Sigmoid colon (tissue), 7 donors: ENCODE results near the gene ERCC6L2. TPM values are rescaled to one million over a fixed set of nuclear protein-coding genes. Genes with fewer than 3 reads are reported as not detected.

ENCODE experiments used
- DNase-seq: peaks from one replicate; pipeline ENCODE4 v3.0.0-alpha.2; 2019
- H3K27ac ChIP-seq, 4 donors: fragments of 200-600 bp; sonication (generic); one replicate each; pipeline ENCODE4 v1.5.1; 2016 to 2019; ENCODE audit warnings: mild to moderate bottlenecking in 1 of 4
- H3K27me3 ChIP-seq, 3 donors: fragments of 200-600 bp; sonication (generic); one replicate each; pipeline ENCODE4 v1.5.1; 2019; ENCODE audit warnings: mild to moderate bottlenecking in 1 of 3
- H3K36me3 ChIP-seq, 4 donors: fragments of 200-600 bp; sonication (generic); one replicate each; pipeline ENCODE4 v1.5.1; 2016 to 2019
- H3K4me1 ChIP-seq, 4 donors: fragments of 200-600 bp; sonication (generic); one replicate each; pipeline ENCODE4 v1.5.1; 2017 to 2019
- H3K4me3 ChIP-seq, 4 donors: fragments of 200-600 bp; sonication (generic); one replicate each; pipeline ENCODE4 v1.5.1; 2017 to 2019; ENCODE audit warnings: mild to moderate bottlenecking in 2 of 4, moderate library complexity in 1 of 4
- H3K9me3 ChIP-seq, 4 donors: fragments of 200-600 bp in 3 of 4; sonication (generic) in 3 of 4; one replicate each; pipeline versions ENCODE4 v1.5.1 to v1.6.1; 2013 to 2019
- CTCF ChIP-seq, 4 experiments: fragments of 450-650 bp in 3 of 4; fragments of 200-600 bp in 1 of 4; IDR thresholded peaks; one replicate each; pipeline ENCODE4 v1.5.1; 2016 to 2019; ENCODE audit warnings: antibody characterized with exemption in 4 of 4, mild to moderate bottlenecking in 3 of 4, moderate library complexity in 2 of 4
- EP300 ChIP-seq, 4 donors: sonication (generic); formaldehyde crosslinking; IDR thresholded peaks; one replicate each; pipeline ENCODE4 v1.6.1; 2017; ENCODE audit warnings: antibody characterized with exemption in 4 of 4
- POLR2A ChIP-seq, 2 donors: fragments of 450-650 bp; IDR thresholded peaks; one replicate each; pipeline ENCODE4 v1.6.1; 2016; ENCODE audit warnings: antibody characterized with exemption in 2 of 2, mild to moderate bottlenecking in 2 of 2, moderate library complexity in 2 of 2
- POLR2AphosphoS5 ChIP-seq, 4 donors: sonication (generic); formaldehyde crosslinking; IDR thresholded peaks; one replicate each; pipeline ENCODE4 v1.6.1; 2017; ENCODE audit warnings: antibody characterized with exemption in 4 of 4
- WGBS, 2 donors: extraction: QIAGEN DNeasy Blood & Tissue Kit; methylation state at CpG; one replicate each; pipeline ENCODE4 v1.1.7; 2013; 5-methylcytosine and 5-hydroxymethylcytosine counted together
- intact Hi-C: fragments of 100-400 bp; cut with DNase I; formaldehyde crosslinking; loops from one replicate; pipeline ENCODE4 v1.15.1; 2023
- polyA plus RNA-seq, 3 donors: library from polyadenylated mRNA; stranded (reverse); fragments of 200-250 nt; gene quantifications; one replicate each; pipeline ENCODE4 v1.2.3, GENCODE V29; 2013
- total RNA-seq, 4 donors: library from RNA; depleted of rRNA; stranded (reverse); fragments of >200 nt; gene quantifications; one replicate each; pipeline ENCODE4 v1.1.0, GENCODE V29; 2016
- donor health status: healthy with polysubstance abuse.
- donor health status: Bipolar disorder and iron deficiency.
- donor health status: healthy.

Gene ERCC6L2
- total and polyA plus RNA-seq, 7 donors = 4.2 to 130 (median 69.2) TPM

- Histone ChIP-seq H3K9me3 (no peaks in the 10 kb centered on the region), H3K36me3 (no peaks in the 10 kb centered on the region), H3K27ac (peak overlapping the region in 3 of 4 donors; percentile 48 to 49 (median 49)), H3K27me3 (no peaks in the 10 kb centered on the region), H3K4me3 (no peak overlapping the region), H3K4me1 (peaks cover 0 to 23% (median 4%) of the 10 kb centered on the region in 4 donors)
- no peak for TF ChIP-seq POLR2A (IDR thresholded peaks at IDR 0.05)
- TF ChIP-seq POLR2AphosphoS5 (IDR thresholded peaks at IDR 0.05) = peak in 3 of 4 donors; percentile 57 to 81 (median 80)
- TF ChIP-seq EP300 (IDR thresholded peaks at IDR 0.05) = peak in 2 of 4 donors; percentile 47 to 73
- no peak for TF ChIP-seq CTCF (IDR thresholded peaks at IDR 0.05)
- DNase-seq = no peak
- intact Hi-C loops = no loop called here
These were observed 26.7 kb upstream of the ERCC6L2 start for GRCh38 chr9:95848764-95849163.

GRCh38 chr9:95852059-95853032, 23.1 kb upstream of the ERCC6L2 start:
- H3K4me3 ChIP-seq = no peak overlapping the region
- TF ChIP-seq EP300 (IDR thresholded peaks at IDR 0.05) (no peak), CTCF (IDR thresholded peaks at IDR 0.05) (no peak), POLR2AphosphoS5 (IDR thresholded peaks at IDR 0.05) (no peak), POLR2A (IDR thresholded peaks at IDR 0.05) (no peak)
- intact Hi-C loops = no loop called here
- no peaks in the 10 kb centered on the region for H3K36me3 ChIP-seq
- WGBS, 2 donors = 66 to 78% methylated on average over 7 of the region's 7 CpGs
- H3K27me3 ChIP-seq = no peaks in the 10 kb centered on the region
- no peak for DNase-seq
- peaks cover 0 to 36% (median 10%) of the 10 kb centered on the region in 4 donors for H3K4me1 ChIP-seq
- H3K27ac ChIP-seq = peak overlapping the region in 2 of 4 donors; percentile 3 to 28
- no peaks in the 10 kb centered on the region for H3K9me3 ChIP-seq

GRCh38 chr9:95854386-95855020, 21.0 kb upstream of the ERCC6L2 start:
- no peaks in the 10 kb centered on the region for H3K27me3 ChIP-seq
- intact Hi-C loops = no loop called here
- H3K9me3 ChIP-seq = no peaks in the 10 kb centered on the region
- TF ChIP-seq EP300 (IDR thresholded peaks at IDR 0.05) (no peak), CTCF (IDR thresholded peaks at IDR 0.05) (no peak), POLR2A (IDR thresholded peaks at IDR 0.05) (no peak), POLR2AphosphoS5 (IDR thresholded peaks at IDR 0.05) (no peak)
- H3K4me1 ChIP-seq = peaks cover 0 to 24% (median 11%) of the 10 kb centered on the region in 4 donors
- WGBS, 2 donors = 75 to 81% methylated on average over 1 of the region's 1 CpG
- no peak for DNase-seq
- H3K4me3 ChIP-seq = no peak overlapping the region
- no peaks in the 10 kb centered on the region for H3K36me3 ChIP-seq
- H3K27ac ChIP-seq = no peak overlapping the region

GRCh38 chr9:95855961-95856360, 19.5 kb upstream of the ERCC6L2 start:
- Histone ChIP-seq H3K36me3 (no peaks in the 10 kb centered on the region), H3K4me1 (peaks cover 0 to 24% (median 11%) of the 10 kb centered on the region in 4 donors), H3K27ac (no peak overlapping the region), H3K9me3 (no peaks in the 10 kb centered on the region), H3K4me3 (no peak overlapping the region), H3K27me3 (no peaks in the 10 kb centered on the region)
- no peak for DNase-seq
- TF ChIP-seq POLR2AphosphoS5 (IDR thresholded peaks at IDR 0.05) = no peak
- intact Hi-C loops = no loop called here

- TF ChIP-seq POLR2A (IDR thresholded peaks at IDR 0.05) (no peak), CTCF (IDR thresholded peaks at IDR 0.05) (no peak), POLR2AphosphoS5 (IDR thresholded peaks at IDR 0.05) (no peak), EP300 (IDR thresholded peaks at IDR 0.05) (no peak)
- no peak for DNase-seq
- 68 to 77% methylated on average over 2 of the region's 2 CpGs for WGBS, 2 donors
- intact Hi-C loops = no loop called here
- Histone ChIP-seq H3K36me3 (no peaks in the 10 kb centered on the region), H3K27me3 (no peaks in the 10 kb centered on the region), H3K27ac (no peak overlapping the region), H3K4me3 (no peak overlapping the region), H3K9me3 (peaks cover 0 to 1% (median 0%) of the 10 kb centered on the region in 4 donors), H3K4me1 (peaks cover 0 to 17% (median 8%) of the 10 kb centered on the region in 4 donors)
These were observed 18.4 kb upstream of the ERCC6L2 start for GRCh38 chr9:95857124-95857523.
